ENCODE results near the gene SREBF2. TPM values are rescaled to one million over a fixed set of nuclear protein-coding genes. Genes with fewer than 3 reads are reported as not detected.

SREBF2 gene
- total RNA-seq, 2 experiments from 2014 or later, result 167 to 312 TPM

DNA sequence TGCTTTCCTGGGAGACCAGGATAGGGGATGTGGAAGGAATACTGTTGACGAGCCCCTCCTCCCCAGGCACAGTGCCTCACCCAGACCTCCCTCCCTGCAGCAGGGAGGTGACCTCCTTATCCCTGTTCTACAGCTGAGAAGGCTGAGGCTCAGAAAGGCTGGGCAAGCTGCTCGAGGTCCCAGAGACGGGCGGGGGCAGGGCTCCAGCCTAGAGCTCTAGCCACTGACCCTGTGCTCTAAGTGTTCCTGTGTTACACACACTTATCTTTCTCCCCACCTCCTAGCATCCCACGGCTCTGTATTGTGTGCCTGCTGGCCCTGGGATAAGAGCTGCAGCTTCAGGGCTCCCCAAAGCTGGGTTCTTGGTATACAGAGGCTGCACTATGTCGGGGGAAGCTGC is 24.5 kb upstream of the SREBF2 start:
- Histone ChIP-seq H2AFZ (ENCODE audit: low read length) (no peak overlapping the region), H3K9me2 (ENCODE audit: insufficient read depth, low read length) (no peaks in the 10 kb centered on the region), H3K9me3 (ENCODE audit: low read length) (no peaks in the 10 kb centered on the region), H3K4me2 (ENCODE audit: low read length) (no peak overlapping the region), H4K20me1 (ENCODE audit: insufficient read depth, low read length) (no peaks in the 10 kb centered on the region), H3K36me3 (ENCODE audit: insufficient read depth, low read length) (peaks cover 32% of the 10 kb centered on the region; the same call in 1 of the 2 replicates), H3K4me3 (ENCODE audit: low read depth, low read length, poor library complexity, severe bottlenecking) (no peak overlapping the region), H3K4me1 (ENCODE audit: insufficient read depth, low read length, poor library complexity, severe bottlenecking) (peaks cover 20% of the 10 kb centered on the region), H3K27ac (ENCODE audit: low read depth, low read length, poor library complexity, severe bottlenecking) (no peak overlapping the region), H3K79me2 (ENCODE audit: insufficient read depth, low read depth, low read length) (peaks cover under 1% of the 10 kb centered on the region; the same call in 1 of the 2 replicates)
- TF ChIP-seq, protein P1, sequence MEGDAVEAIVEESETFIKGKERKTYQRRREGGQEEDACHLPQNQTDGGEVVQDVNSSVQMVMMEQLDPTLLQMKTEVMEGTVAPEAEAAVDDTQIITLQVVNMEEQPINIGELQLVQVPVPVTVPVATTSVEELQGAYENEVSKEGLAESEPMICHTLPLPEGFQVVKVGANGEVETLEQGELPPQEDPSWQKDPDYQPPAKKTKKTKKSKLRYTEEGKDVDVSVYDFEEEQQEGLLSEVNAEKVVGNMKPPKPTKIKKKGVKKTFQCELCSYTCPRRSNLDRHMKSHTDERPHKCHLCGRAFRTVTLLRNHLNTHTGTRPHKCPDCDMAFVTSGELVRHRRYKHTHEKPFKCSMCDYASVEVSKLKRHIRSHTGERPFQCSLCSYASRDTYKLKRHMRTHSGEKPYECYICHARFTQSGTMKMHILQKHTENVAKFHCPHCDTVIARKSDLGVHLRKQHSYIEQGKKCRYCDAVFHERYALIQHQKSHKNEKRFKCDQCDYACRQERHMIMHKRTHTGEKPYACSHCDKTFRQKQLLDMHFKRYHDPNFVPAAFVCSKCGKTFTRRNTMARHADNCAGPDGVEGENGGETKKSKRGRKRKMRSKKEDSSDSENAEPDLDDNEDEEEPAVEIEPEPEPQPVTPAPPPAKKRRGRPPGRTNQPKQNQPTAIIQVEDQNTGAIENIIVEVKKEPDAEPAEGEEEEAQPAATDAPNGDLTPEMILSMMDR (conservative IDR thresholded peaks at IDR 0.05; ENCODE audit: low read length), result no peak
- TF ChIP-seq EZH2phosphoT487 (IDR thresholded peaks at IDR 0.05; ENCODE audit: borderline replicate concordance, low read depth, low read length), result no peak
- POLR2A ChIA-PET, result interaction anchor here (0.9 kb wide), 1 partner anchor 8 kb away, joined by 3 read pairs; the partner anchor contains the start of gene CCDC134
- CTCF ChIA-PET (ENCODE audit: unreplicated experiment), result no interaction called here
- DNase-seq (ENCODE audit: low spot score), result no peak
- intact Hi-C loops (cut with micrococcal nuclease; ENCODE audit: unreplicated experiment), result no loop called here
- BruUV-seq (replicated peaks), result no TSS peak

DNA sequence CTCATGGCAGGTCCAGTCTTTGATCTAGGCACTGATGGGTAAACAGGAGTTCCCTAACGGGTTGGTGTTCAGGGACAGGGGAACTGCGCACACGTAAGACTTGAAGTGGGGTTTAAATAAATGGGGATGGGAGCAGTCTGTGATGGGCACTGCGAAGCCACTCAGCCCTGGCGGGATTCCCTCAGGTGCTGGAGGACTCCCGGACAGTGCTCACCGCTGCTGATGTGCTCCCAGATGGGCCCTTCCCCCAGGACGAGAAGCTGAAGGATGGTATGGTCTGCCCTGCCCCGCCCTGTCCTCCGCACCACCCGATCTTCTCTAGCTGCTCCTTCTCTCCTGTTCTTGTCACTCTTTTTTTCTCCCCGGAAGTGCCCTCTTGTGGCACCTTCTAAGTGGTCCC is 22.9 kb upstream of the SREBF2 start:
- intact Hi-C loops (cut with micrococcal nuclease; ENCODE audit: unreplicated experiment), result no loop called here
- Histone ChIP-seq H3K79me2 (ENCODE audit: insufficient read depth, low read depth, low read length) (no peaks in the 10 kb centered on the region; the same call in 1 of the 2 replicates), H3K27ac (ENCODE audit: low read depth, low read length, poor library complexity, severe bottlenecking) (no peak overlapping the region), H3K9me3 (ENCODE audit: low read length) (no peaks in the 10 kb centered on the region), H2AFZ (ENCODE audit: low read length) (no peak overlapping the region), H4K20me1 (ENCODE audit: insufficient read depth, low read length) (no peaks in the 10 kb centered on the region), H3K36me3 (ENCODE audit: insufficient read depth, low read length) (peaks cover 39% of the 10 kb centered on the region; the same call in 1 of the 2 replicates), H3K9me2 (ENCODE audit: insufficient read depth, low read length) (no peaks in the 10 kb centered on the region), H3K4me1 (ENCODE audit: insufficient read depth, low read length, poor library complexity, severe bottlenecking) (peaks cover 9% of the 10 kb centered on the region), H3K4me2 (ENCODE audit: low read length) (no peak overlapping the region), H3K4me3 (ENCODE audit: low read depth, low read length, poor library complexity, severe bottlenecking) (no peak overlapping the region)
- BruUV-seq (replicated peaks), result no TSS peak
- DNase-seq (ENCODE audit: low spot score), result no peak
- POLR2A ChIA-PET, result interaction anchor here (0.9 kb wide), 1 partner anchor 9 kb away, joined by 3 read pairs; the partner anchor contains the start of gene CCDC134
- TF ChIP-seq, protein P1 (conservative IDR thresholded peaks at IDR 0.05; ENCODE audit: low read length), result no peak
- no peak for TF ChIP-seq EZH2phosphoT487 (IDR thresholded peaks at IDR 0.05; ENCODE audit: borderline replicate concordance, low read depth, low read length)
- CTCF ChIA-PET (ENCODE audit: unreplicated experiment), result no interaction called here

DNA sequence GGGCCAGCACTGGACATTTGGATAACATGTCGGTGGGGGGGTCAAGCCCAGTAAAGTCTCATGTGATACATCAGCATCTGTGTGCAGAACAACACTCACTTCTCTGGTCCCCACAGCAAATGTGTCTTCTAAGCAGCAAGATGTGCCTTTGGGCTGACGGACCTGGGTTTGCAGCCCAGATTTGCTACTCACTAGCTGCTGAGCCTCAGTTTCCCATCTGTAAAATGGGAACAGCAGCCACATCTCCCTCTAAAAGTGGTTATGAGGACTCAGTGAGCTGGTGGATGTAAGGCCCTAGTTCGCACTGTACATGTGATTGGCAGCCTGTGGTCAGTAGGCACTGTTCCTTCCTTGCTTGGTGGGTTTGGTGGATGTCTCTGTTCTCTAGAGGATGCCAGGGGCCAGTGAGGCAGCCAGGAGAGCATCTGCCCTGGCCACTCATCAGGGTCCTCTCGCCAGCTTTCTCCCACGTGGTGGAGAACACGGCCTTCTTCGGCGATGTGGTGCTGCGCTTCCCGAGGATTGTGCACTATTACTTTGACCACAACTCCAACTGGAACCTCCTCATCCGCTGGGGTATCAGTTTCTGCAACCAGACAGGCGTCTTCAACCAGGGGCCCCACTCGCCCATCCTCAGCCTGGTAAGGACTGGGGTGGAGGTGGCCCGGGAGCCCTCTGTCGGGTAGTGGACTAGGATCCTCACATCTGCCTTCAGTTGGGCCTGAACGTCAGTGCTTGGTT is 19.9 kb upstream of the SREBF2 start:
- Histone ChIP-seq H3K4me1 (ENCODE audit: insufficient read depth, low read length, poor library complexity, severe bottlenecking) (no peaks in the 10 kb centered on the region), H3K36me3 (ENCODE audit: insufficient read depth, low read length) (peaks cover 48% of the 10 kb centered on the region; the same call in 1 of the 2 replicates)
- BruUV-seq (replicated peaks), result no TSS peak

More for the DNA sequence above, 19.9 kb upstream of the SREBF2 start:
- Histone ChIP-seq H3K4me3 (ENCODE audit: low read depth, low read length, poor library complexity, severe bottlenecking) (no peak overlapping the region), H3K27ac (ENCODE audit: low read depth, low read length, poor library complexity, severe bottlenecking) (no peak overlapping the region), H3K4me2 (ENCODE audit: low read length) (no peak overlapping the region), H3K9me3 (ENCODE audit: low read length) (no peaks in the 10 kb centered on the region), H3K9me2 (ENCODE audit: insufficient read depth, low read length) (no peaks in the 10 kb centered on the region), H4K20me1 (ENCODE audit: insufficient read depth, low read length) (no peaks in the 10 kb centered on the region), H3K79me2 (ENCODE audit: insufficient read depth, low read depth, low read length) (no peaks in the 10 kb centered on the region), H2AFZ (ENCODE audit: low read length) (no peak overlapping the region)
- no peak for DNase-seq (ENCODE audit: low spot score)
- TF ChIP-seq, protein P1 (conservative IDR thresholded peaks at IDR 0.05; ENCODE audit: low read length), result no peak
- no peak for TF ChIP-seq EZH2phosphoT487 (IDR thresholded peaks at IDR 0.05; ENCODE audit: borderline replicate concordance, low read depth, low read length)
- intact Hi-C loops (cut with micrococcal nuclease; ENCODE audit: unreplicated experiment), result no loop called here
- ChIA-PET POLR2A (interaction anchor here (0.6 kb wide), 1 partner anchor 98 kb away, joined by 3 read pairs; no protein-coding TSS in a partner anchor), CTCF (ENCODE audit: unreplicated experiment) (interaction anchor here (0.5 kb wide), 1 partner anchor 64 kb away, joined by 3 read pairs; no protein-coding TSS in a partner anchor)
